Duodenal mucosa (tissue), 2 donors: ENCODE data around the gene RNPEPL1.
A peak's percentile ranks its signal among the peaks of the same experiment; 100 is the strongest.
"Not testable (repeated sequence)": the region's sequence is repeated elsewhere in the genome, so short reads cannot be mapped to it uniquely, and the experiment has no call there.

Source experiments
- H3K27ac ChIP-seq: one replicate; pipeline ENCODE4 v1.7.0; 2013; ENCODE audit warnings: low read depth, low read length
- H3K27me3 ChIP-seq, 2 donors: one replicate each; pipeline ENCODE4 v1.7.0; 2013; ENCODE audit warnings: low read length in 2 of 2, control low read depth in 1 of 2; ENCODE audit not compliant: insufficient read depth in 2 of 2, control insufficient read depth in 1 of 2
- H3K36me3 ChIP-seq, 2 donors: one replicate each; pipeline ENCODE4 v1.7.0; 2013; ENCODE audit warnings: low read length in 2 of 2, control low read depth in 1 of 2; ENCODE audit not compliant: insufficient read depth in 2 of 2, control insufficient read depth in 1 of 2
- H3K4me1 ChIP-seq, 2 donors: one replicate each; pipeline ENCODE4 v1.7.0; 2013; ENCODE audit warnings: low read length in 2 of 2, control low read depth in 1 of 2; ENCODE audit not compliant: insufficient read depth in 2 of 2, control insufficient read depth in 1 of 2
- H3K4me3 ChIP-seq, 2 donors: one replicate each; pipeline ENCODE4 v1.7.0; 2013; ENCODE audit warnings: low read length in 2 of 2, low read depth in 1 of 2
- H3K9ac ChIP-seq, 2 donors: one replicate each; pipeline ENCODE4 v1.7.0; 2013; ENCODE audit warnings: low read length in 2 of 2, low read depth in 1 of 2
- H3K9me3 ChIP-seq, 2 donors: one replicate each; pipeline ENCODE4 v1.7.0; 2013; ENCODE audit warnings: low read length in 2 of 2, control low read depth in 1 of 2; ENCODE audit not compliant: control insufficient read depth in 1 of 2

The RNPEPL1 gene

DNA sequence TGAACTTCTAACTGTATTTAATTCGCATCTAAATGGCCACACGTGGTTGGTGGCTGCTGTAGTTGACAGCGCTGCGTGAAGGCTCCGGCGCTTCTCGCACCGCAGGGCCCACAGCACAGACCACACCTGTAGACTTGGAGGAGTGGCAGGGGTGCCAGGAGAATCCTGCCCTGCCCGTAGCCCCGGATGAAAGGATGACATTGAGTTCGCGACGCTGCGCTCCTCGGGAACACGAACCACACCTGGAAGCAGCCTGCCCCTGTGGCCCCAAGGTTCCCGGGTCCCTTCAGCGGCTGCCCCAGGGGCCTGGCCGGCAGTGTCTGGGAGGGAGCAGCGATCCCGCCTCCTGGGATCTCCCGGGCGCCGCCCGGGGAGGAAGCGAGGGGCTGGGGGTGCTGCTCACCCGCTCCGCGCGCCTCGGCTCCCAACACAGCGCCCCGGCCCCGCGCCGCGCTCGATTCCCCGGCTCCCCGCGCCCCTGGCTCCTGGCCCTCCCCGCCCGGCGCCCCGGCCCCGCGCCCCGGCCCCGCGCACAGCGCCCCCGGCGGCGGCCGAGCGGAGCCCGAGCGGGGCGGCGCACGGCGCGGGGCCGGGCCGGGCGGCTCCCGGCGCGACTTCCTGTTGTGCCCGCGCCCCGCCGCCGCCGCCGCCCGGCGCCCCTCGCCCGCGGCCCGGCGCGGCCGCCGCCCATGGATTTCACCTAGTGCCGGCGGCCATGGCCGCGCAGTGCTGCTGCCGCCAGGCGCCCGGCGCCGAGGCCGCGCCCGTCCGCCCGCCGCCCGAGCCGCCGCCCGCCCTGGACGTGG, at the start of gene RNPEPL1:
Gene RNPEPL1 (plus strand): TSS at position 613 of the 806 bp plus-strand sequence. CDS start 103 bp downstream, at position 716.
- Histone ChIP-seq H3K9ac (peak within 1 kb of the TSS; percentile 66 to 87), H3K27ac (peak within 1 kb of the TSS; percentile 92), H3K36me3 (peaks cover 0 to 11% of the 10 kb centered on the region in 2 donors), H3K27me3 (no peaks in the 10 kb centered on the region), H3K4me3 (peak within 1 kb of the TSS; percentile 87 to 94), H3K9me3 (no peaks in the 10 kb centered on the region), H3K4me1 (peaks cover 54 to 61% of the 10 kb centered on the region in 2 donors)

- H3K4me3 ChIP-seq: no peak overlapping the region
- H3K9ac ChIP-seq: no peak overlapping the region
- H3K9me3 ChIP-seq: peaks cover 2 to 3% of the 10 kb centered on the region in 2 donors
Observed at GRCh38 chr2:240518981-240519380, 49.3 kb upstream of the RNPEPL1 start.

GRCh38 chr2:240519396-240520129, 48.7 kb upstream of the RNPEPL1 start:
- peaks cover 15 to 22% of the 10 kb centered on the region in 2 donors for H3K36me3 ChIP-seq
- no peak overlapping the region for H3K4me3 ChIP-seq
- peaks cover 7 to 9% of the 10 kb centered on the region in 2 donors for H3K9me3 ChIP-seq
- no peak overlapping the region for H3K9ac ChIP-seq
- no peaks in the 10 kb centered on the region for H3K4me1 ChIP-seq
- H3K27ac ChIP-seq: no peak overlapping the region
- no peaks in the 10 kb centered on the region for H3K27me3 ChIP-seq

More at GRCh38 chr2:240518981-240519380, 49.3 kb upstream of the RNPEPL1 start:
- Histone ChIP-seq H3K27ac (no peak overlapping the region), H3K27me3 (no peaks in the 10 kb centered on the region), H3K36me3 (peaks cover 10 to 16% of the 10 kb centered on the region in 2 donors), H3K4me1 (peaks cover 2 to 3% of the 10 kb centered on the region in 2 donors)

GRCh38 chr2:240520130-240520973, 47.9 kb upstream of the RNPEPL1 start:
- Histone ChIP-seq H3K9me3 (peaks cover 14% of the 10 kb centered on the region in 2 donors), H3K27ac (no peak overlapping the region), H3K9ac (no peak overlapping the region), H3K27me3 (no peaks in the 10 kb centered on the region), H3K36me3 (peaks cover 18 to 29% of the 10 kb centered on the region in 2 donors), H3K4me1 (no peaks in the 10 kb centered on the region), H3K4me3 (no peak overlapping the region)

DNA sequence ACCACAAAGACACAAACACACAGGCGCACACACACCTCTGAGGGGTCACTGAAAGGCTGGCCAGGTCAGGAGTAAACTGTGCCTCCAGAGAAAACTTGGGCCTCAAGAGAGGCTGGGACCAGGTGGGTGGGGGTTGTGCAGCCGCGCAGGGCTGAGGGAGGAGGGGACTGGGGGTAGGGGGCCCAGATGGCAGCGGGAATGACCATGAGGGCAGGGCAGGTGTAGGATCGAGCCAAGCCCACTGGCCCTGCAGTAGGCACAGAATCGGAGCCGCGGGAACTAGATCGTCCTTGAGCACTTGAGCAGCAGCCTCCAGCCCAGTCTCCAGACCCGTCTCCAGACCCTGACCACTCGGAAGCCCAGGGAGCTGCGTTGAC, 47.3 kb upstream of the RNPEPL1 start:
- peaks cover 24 to 35% of the 10 kb centered on the region in 2 donors for H3K36me3 ChIP-seq

DNA sequence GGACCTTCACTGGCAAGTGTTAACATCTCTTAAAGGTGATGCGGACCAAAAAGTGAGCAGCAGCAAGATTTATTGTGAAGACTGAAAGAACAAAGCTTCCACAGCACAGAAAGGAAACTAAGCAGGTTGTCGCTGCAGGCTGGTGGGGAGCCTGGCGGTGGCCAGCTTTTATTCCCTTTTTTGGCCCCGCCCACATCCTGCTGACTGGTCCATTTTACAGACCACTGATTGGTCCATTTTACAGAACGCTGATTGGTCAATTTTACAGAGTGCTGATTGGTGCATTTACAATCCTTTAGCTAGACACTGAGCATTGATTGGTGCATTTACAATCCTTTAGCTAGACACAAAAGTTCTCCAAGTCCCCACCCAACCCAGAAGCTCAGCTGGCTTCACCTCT, 46.4 kb upstream of the RNPEPL1 start:
- H3K27me3 ChIP-seq, H3K9ac ChIP-seq, H3K4me1 ChIP-seq, H3K27ac ChIP-seq, H3K4me3 ChIP-seq: not testable (repeated sequence)
- H3K9me3 ChIP-seq: peaks cover 19 to 28% of the 10 kb centered on the region in 2 donors
- H3K36me3 ChIP-seq: peaks cover 26 to 44% of the 10 kb centered on the region in 2 donors

More for the DNA sequence above, 47.3 kb upstream of the RNPEPL1 start:
- Histone ChIP-seq H3K9ac (no peak overlapping the region), H3K4me3 (no peak overlapping the region), H3K27me3 (no peaks in the 10 kb centered on the region), H3K4me1 (no peaks in the 10 kb centered on the region), H3K27ac (no peak overlapping the region), H3K9me3 (peaks cover 19 to 20% of the 10 kb centered on the region in 2 donors)

- Histone ChIP-seq H3K27ac (no peak overlapping the region), H3K27me3 (no peaks in the 10 kb centered on the region), H3K4me1 (no peaks in the 10 kb centered on the region), H3K36me3 (peaks cover 26 to 44% of the 10 kb centered on the region in 2 donors), H3K9ac (no peak overlapping the region), H3K4me3 (no peak overlapping the region), H3K9me3 (peaks cover 19 to 28% of the 10 kb centered on the region in 2 donors)
Observed at GRCh38 chr2:240522406-240522805, 45.9 kb upstream of the RNPEPL1 start.

DNA sequence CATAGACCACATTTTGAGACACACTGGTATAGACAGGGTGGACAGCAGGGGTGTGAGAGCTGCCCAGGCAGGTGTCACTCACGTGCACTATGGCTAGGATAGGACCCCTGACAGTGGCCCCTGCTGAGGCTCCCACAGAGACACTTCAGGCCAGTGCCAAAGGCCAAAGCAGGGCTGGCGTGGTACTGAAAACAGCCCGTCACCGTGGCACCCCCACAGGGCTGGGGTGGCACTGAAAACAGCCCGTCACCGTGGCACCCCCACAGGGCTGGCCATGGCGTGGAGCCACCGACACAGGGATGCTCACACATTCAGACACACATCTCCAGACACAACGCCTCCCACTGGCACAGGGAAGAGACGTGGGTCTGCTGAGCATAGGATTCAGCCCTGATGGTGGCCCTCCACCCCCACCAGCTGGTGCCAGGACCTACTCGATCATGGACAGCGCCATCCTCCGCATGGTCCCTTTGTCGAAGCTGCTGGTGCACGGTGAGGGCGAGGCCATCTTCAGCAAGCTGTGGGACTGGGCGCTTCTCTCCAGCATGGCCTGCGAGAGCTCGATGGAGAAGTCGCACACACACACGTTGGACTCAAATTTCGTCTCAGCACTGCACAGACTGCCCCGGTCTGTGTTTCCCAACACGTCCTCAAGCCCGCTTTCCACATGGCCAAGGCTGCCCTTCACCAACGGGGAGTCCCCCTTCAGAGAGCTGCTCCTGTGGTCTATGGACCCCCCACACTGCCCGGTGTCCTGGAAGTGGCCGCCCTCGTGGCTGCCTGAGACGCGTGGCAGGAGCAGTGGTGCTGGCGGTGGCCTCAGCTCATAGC, 44.6 kb upstream of the RNPEPL1 start:
- Histone ChIP-seq H3K36me3 (peaks cover 26 to 49% of the 10 kb centered on the region in 2 donors), H3K9me3 (peaks cover 19 to 28% of the 10 kb centered on the region in 2 donors), H3K4me3 (no peak overlapping the region), H3K27ac (no peak overlapping the region), H3K27me3 (no peaks in the 10 kb centered on the region), H3K9ac (no peak overlapping the region), H3K4me1 (no peaks in the 10 kb centered on the region)
